HG02938 (cell line): ENCODE measurements around the gene C1orf94.

ENCODE experiments used
- ATAC-seq: cut with Tn5 transposase; IDR thresholded peaks from one replicate; pipeline ENCODE4 v1.9.1; 2021; ENCODE audit warnings: mild to moderate bottlenecking, moderate library complexity; ENCODE audit not compliant: unreplicated experiment

Gene C1orf94

DNA sequence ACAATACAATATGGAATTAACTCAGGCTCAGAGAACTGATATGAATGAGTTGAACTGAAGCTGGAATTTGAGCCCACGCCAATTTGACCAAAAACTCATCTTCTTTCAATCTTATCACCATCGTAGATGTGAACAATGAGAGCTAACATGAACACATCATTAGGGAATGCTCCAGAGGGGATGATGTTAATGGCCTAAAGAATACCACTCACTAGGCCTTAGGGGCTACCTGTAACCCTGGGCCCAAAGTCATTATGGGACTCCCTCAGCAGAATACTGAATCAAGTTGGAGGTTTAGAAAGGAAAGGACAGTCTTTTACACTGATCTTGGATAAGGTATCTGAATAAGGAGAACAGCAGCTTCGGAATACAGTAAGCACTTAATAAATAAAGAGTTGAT lies 73.6 kb downstream of the C1orf94 start:
- ATAC-seq: no peak

DNA sequence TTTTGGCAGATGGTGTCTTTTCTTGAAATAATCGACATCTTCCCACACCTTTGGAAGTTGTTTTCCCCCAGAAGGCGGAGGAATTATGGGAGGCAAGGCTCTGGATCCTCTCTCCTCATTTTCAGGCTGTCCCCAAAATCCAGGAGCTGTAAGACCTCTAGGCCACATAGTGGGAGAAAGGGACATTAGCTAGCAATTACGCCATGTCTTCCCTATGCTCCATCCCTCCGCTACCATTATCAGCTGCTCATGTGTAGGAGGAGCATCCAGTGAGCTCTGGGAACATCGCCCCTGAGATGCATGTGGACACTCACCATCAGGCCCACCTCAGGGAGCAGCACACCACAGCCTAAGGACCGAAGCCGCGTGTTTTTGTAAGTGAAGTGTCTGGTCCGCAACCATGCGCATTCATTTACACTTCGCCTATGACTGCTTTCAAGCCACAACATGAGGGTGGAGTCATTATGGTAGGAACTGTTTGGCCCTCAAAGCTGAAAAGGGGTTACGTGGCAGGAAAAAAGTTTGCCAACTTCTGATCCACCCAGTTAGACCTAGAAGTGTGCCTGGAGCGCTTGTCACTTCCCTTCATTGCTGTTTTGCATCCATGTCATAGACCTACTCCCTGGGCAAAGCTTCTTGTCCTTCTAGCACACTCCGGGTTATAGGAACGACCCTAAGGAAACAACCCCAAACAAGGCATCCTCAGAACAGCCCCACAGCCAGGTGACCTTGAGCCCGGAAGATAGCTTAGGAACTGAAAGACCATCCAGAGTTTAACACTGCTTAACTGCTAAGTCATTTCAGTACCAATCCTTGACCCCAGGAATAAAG lies 85.5 kb downstream of the C1orf94 start:
- ATAC-seq: no peak

DNA sequence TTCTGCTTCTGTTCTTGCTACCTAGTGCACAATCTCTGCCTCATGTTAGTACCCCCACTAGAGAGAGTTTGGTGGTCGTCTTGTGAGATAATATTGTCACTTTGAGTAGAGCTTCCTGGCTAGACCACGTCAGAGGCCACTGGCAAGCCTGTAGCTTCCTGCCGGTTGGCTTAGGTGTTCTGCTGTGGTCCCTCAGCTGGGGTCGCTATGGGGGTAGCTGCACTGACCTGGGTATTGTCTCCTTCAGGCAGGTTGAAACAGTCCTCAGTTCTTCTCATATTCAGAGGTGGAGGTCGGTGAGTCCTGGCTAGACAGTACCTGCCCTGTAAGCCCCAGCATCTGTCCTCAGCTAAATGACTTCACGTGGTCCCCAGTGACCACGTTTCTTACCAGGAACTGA lies 86.2 kb downstream of the C1orf94 start:
- ATAC-seq: no peak

DNA sequence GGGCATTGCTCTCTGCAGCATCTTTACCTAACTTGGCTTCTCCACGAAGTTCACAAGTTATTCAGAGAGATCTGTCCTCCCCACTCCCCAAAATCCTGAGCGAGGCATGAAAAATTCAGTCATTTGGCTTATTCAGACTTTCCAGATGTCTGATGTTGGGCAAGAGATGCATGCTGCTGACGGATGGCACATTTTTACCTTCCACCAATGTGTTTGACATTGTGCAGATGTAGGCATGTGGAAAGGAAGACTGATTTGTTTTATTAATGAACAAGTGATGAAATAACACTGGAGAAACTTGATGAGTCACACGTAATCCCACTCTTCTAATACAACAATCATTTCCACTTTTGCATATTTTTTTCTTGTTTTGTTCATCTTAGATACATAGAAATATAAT lies 86.7 kb downstream of the C1orf94 start:
- no peak for ATAC-seq

DNA sequence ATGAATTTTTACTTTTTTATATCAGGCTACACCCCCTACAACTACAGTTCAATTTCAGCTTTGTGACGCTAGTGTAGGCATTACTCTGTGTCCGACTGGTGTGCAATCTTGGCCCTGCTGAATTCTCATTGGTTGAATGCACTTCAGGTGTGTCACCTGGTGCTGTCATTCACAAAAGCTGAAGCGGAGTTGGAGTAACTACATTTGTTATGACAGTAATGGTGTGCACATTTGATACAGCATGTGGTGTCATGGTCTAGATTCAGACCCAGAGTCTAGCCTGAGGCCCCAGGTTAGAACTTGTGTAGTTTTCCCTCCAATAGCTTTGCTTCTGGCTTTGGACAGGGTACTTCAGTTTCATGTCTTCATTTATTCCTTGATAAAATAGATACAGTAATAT lies 88.7 kb downstream of the C1orf94 start:
- ATAC-seq: no peak

DNA sequence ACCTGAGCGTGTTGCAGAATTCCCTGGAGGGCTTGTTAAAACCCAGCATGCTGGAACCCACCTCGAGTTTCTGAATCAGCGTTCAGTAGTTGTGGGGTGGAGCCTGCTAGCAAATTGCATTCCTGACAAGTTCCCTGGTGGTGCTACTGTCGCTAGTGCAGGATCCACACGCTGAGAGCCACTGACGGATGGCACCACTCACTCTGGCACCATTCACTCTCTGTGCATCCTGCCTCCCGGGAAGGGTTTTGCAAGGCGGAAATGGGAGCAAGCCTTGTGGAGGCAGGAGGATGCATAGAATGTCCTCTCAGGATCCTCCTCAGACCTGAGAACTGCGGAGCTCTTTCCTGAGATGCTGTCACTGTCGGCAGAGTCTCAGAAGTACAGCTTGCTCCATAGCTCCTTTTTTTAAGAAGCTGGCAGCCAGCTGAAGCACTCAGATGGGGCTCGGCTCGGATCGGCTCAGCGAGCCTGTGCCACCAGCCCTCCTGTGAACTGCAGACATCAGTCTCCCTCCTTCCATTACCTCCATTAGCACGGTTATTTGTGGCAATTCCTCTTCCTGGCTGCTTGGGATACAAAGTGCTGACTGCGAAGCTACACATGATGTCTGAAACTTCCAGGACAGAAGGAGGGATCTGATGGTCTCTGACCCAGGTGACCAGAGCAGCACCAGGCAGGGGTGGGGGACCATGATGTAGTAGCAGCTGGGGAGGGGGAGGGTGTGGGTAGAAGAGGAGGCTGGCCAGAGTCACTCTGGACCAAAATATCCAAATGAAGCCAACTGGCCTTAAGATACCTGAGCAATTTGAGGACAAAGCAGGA lies 89.6 kb downstream of the C1orf94 start:
- ATAC-seq: no peak

DNA sequence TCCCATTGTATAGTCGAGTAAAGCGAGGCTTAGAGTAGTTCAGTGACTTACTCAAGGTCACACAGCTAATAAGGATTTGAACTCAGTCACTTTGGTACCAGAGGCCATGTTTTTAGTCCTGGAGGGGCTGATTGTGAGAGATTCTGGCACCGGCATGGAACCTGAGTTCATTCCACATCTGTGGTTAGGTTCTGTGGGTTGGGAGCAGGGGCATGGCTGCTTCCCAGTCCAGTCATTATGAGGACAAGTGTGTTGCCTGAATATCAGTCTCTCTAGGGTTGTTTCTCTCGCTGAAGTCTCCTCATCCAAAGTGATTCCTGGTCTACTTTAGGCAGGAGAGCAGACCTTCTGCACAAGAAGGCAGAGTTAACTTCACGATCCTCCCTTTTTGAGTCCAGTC lies 90.6 kb downstream of the C1orf94 start:
- ATAC-seq: no peak

DNA sequence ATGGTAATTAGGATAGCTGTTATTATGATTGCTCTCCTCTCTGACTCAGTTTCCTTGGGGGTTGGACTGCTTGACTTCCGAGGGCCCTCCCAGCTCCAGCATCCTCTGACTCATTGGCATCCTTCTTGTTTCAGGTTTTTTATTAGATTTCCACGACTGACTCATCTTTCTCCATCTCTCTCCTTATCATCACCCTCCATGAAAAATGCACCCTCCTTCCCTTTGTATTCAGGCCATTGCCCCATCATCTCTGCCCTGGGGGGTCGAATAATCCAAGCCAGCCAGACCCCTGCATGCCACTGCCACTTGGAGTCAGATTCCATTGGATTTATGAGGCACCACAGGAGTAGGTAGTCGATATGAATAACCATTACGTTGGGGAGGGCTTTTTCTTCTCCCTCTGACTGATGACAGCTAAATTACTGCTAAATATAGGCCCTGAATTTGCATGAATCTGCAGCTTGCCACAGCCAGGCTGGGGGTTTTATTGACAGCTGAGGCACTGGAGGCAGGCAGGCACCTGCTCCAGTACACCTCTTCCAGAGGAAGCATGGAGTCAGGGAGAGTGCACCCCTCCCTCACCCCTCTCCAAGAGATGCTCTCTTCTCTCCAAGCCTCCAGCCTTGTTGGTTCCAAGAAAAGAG lies 91.7 kb downstream of the C1orf94 start:
- no peak for ATAC-seq
